HG03159 (cell line): Measurements from ENCODE around the gene POLR2H.

Experiments
- ATAC-seq: cut with Tn5 transposase; IDR thresholded peaks from one replicate; pipeline ENCODE4 v1.9.1; 2021; ENCODE audit warnings: mild to moderate bottlenecking, moderate library complexity; ENCODE audit not compliant: unreplicated experiment

The POLR2H gene

DNA sequence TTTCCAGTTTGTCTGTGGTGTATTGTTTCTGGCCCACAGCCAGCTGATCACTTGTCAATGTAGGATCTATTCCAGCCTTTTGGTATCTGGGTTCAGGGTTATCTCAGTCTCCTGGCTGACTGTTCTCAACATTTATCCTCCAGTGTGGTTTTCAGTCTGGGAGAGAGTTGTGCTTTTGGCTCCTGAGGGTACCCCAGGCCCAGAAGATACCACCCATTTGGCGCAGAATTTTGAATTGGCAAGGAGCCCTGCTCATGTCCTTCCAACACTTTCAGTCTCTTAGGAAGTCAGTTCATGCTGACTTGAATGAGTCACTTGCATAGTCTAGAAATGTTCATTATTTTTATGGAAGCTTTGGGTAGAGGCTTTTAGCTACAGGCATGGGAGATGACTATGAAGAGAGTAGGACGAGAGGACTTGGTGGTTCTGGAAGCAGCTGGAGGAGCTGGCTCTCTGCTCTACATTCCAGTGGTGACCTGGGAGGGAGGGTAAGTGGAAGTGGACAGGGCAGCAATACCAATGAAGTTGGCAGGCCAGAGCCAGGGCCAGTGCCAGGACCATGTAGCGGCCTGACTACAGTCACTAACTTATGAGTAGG is 7.2 kb downstream of the POLR2H start:
- no peak for ATAC-seq

DNA sequence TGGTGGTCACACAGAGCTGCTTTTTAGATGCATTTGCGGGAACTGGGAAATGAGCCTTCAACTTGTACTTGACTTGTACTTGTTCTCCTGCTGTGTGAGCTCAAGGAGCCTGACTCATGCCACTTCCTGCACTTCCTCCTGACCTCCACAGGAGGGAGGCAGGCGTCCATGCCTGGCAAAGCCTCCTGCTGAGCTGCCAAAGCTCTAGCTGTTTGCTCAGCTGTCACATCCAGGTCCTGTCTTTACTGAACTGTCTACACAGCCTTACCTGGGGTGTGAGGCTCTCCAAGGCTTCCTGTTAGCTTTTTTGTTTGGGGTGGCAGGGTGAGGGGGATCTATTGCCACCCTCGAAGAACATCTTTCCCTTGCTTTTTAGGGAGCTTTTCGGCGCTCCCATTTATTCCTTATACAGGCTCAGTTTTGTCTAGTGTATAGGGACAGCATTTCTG is 10.1 kb downstream of the POLR2H start:
- ATAC-seq: peak; percentile 83

DNA sequence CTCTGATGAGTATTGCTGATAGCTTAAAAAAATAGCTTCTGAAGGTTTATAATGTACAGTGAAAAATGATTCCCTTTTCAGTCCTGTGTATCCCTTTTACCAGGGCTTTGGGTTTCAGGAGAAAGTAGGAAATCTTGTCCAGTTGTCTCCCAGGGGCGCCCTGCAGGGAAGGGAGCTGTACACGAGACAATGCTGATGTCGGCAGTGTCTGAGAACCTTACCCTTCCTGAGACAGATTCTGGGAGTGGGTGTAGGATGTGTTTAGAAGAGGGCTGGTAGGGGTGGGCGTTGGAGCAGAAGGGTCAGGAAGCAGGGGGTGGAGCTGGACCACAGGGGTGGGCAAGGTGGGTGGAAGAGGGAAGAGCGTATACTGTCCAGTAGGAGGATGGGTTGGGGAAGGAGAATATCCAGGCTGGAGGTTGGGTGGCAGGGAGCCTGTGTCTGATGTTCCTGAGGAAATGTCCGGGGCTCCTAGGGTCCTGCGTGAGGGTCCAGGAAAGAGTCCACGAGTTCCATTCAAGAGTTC is 10.8 kb downstream of the POLR2H start:
- no peak for ATAC-seq

- ATAC-seq: no peak
Observed at GRCh38 chr3:184372911-184373310, 11.4 kb downstream of the POLR2H start.

DNA sequence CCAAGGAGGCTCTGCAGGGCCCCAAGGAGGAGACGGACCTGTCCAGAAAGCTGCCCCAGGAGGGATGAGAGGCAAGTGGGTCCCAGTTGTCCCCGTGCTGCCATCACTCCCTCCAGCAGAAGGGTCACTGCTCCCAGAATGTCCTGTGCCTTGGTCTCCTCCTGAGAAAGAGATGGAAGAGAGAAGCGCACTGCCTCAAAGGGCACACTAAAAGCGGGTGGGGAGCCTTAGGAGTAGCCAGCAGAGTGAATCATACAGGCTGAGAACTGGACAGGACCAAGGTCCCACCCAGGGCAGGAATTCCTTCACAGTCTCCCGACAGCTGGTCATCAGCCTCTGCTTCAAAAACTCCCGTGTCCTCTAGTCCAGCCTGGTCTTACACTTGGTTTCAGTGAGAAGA is 11.9 kb downstream of the POLR2H start:
- ATAC-seq: no peak

DNA sequence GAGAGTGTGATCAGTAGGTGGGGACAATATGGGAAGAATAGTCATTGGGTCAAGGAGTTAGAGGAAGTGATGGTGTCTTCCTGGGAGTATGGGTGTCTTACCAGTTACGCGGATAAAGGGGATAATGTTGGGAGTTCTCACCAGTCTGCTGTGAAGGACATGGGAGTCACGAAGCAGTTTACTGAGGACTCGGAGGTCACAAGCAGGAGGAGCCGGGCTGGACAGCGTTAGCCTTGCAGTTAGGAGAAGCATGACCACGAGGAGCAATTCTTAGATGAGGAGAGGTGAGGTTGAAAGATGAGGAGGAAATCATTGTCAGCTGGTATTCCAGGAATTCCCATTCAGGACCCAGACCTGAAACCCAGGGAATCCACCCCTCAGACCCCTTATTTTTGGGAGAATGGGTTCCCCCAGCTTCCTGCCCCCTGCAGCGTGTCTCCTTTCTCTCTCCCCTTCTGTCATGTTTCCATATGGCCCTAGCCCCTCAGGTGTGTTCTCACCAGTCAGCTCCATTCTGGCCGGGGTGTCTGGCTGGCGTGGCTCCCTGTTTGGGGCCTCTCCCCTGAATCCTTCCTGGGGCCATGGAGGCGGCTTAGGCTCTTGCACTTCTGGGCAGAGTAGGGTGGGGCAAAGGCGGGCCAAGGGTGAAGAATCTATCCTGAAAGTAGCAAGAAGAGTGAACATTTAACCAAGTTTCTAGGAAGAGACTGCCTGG is 14.4 kb downstream of the POLR2H start:
- no peak for ATAC-seq

DNA sequence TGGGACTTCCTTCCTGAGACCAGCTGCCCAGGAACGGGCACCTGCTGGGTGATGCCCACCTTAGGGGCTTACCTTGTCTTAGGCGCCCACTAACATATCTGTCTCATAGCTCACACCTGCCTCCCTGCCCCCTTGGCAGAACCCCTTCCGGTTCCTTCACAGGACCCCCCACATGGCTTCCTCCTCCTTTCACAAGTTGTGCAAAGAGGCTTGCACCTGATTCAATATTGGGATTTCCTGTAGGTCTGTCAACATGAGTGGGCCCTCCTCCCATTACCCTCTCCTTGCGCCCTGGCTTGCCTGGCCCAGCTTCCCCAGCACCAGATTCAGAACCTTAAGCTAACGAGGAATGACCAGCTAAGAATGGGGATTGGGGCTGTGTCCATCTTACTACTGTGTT is 15.9 kb downstream of the POLR2H start:
- ATAC-seq: no peak

DNA sequence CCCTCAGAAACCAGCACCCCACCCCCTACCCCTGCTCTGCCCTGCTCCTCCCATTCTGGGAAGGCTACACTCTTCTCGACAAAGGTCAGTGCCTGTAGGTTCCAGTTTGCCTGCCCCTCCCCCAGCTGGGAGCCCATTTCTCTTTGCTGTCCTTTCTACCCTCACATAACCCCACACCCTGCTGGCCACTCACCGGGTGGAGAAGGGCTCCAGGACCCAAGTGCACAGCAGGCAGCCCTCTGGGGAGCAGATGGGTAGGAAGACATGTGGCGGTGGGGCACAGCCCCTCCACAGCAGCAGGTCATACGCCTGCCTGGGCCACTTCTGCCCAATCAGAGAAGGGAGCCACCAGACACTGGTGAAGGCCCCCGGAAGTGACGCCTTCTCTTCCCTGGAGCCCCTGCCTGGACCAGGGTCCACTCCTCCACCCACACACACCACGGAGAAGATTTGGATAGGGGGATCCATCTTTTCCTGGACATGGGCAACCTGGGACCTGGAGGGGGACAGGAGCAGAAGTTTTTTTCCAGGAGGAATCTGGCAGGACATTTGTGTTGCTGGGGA is 16.5 kb downstream of the POLR2H start, which contains the start of gene THPO:
Gene THPO (minus strand): TSS at position 326 of the 564 bp plus-strand sequence. CDS start 1,948 bp downstream, outside the sequence.
- ATAC-seq: no peak

- ATAC-seq: no peak
Observed at GRCh38 chr3:184378651-184379357, 17.3 kb downstream of the POLR2H start.

DNA sequence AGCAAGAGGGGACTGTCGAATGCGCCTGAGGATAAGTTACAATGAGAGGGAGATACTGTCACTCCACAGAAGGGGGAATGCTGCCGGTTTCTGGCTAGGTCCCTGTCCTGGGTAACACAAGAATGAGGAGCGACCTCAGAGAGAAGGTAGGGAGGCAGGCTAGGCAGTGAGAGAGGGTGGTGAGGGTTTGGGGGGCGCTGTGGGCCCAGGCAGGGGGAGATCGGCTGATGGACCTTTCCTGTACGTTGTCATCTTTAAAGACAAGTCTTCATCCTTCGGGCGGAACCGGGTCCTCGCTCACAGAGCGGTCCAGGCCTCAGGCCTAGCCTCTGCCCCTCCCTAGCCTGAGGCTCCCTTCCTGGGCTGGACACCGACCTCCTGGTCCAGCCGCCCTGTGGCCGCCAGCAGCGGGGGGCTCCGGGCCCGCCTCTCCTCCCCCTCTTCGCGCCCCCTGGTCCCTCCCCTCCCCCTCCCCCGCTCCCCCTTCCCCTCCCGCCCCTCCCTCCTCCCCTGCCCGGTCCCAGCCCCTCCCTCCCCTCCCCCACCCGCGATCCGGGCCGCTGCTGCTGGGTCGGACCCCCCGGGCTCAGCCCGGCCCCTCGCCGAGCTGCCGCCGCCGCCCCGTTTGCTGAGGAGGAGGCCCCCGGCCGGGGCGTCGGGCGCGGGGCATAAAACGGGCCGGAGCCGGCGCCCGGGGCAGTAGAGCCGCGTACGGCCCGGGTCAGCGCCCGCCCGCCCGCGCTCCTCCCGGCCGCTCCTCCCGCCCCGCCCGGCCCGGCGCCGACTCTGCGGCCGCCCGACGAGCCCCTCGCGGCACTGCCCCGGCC is 18.1 kb downstream of the POLR2H start, which contains the start of gene CHRD:
Gene CHRD (plus strand): TSS at position 697 of the 827 bp plus-strand sequence. CDS start 265 bp downstream, outside the sequence.
- ATAC-seq: no peak

- ATAC-seq: no peak
Observed at GRCh38 chr3:184380185-184380626, 18.7 kb downstream of the POLR2H start.

DNA sequence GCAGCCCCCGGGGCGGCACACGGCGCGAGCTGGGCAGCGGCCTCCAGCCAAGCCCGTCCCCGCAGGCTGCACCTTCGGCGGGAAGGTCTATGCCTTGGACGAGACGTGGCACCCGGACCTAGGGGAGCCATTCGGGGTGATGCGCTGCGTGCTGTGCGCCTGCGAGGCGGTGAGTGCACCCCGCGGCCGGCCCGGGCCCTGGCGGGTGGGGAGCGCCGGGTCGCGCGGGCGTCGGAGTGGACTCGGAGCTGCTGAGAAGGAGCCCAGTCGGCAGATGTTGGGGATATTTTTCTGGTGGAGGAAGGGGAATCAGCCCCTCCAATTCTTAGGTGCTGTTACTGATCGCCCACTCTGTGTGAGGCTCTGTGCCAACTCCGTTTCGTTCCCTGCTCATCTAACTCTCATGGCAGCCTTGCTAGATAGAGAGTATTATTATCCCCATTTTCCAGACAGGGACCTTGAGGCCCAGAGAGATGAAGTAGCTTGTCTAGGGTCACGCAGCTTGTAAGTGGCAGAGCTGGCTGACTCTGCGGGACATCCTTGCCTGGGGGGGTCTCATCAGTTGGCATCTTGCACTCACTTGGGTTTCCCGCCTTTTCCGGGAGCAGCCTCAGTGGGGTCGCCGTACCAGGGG is 19.2 kb downstream of the POLR2H start:
- no peak for ATAC-seq

DNA sequence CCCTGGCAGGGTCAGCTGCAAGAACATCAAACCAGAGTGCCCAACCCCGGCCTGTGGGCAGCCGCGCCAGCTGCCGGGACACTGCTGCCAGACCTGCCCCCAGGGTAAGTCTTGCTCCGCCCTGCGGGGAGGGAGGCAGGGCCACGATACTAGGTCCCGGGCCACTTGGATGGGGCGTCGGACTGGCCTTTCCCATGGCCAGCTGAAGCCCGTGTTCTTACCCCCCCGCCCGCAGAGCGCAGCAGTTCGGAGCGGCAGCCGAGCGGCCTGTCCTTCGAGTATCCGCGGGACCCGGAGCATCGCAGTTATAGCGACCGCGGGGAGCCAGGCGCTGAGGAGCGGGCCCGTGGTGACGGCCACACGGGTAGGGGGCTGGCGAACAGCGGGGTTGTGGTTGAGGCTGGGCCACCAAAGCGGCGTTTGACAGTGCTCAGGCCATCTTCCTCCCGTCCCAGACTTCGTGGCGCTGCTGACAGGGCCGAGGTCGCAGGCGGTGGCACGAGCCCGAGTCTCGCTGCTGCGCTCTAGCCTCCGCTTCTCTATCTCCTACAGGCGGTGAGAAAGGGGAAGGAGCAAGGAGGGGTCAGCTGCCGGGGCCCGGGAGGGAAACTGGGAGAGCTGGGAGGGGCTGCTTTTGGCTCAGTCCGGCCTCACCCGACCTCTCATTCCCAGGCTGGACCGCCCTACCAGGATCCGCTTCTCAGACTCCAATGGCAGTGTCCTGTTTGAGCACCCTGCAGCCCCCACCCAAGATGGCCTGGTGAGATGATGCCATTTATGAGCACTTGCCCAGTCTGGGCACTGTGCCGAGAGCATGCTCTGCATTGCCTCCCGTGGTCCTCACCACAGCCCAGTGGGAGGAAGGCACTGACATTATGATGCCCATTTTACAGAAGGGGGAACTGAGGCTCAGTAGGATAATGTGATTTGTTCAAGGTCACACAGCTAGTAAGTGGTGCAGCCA is 20.0 kb downstream of the POLR2H start:
- ATAC-seq: no peak

DNA sequence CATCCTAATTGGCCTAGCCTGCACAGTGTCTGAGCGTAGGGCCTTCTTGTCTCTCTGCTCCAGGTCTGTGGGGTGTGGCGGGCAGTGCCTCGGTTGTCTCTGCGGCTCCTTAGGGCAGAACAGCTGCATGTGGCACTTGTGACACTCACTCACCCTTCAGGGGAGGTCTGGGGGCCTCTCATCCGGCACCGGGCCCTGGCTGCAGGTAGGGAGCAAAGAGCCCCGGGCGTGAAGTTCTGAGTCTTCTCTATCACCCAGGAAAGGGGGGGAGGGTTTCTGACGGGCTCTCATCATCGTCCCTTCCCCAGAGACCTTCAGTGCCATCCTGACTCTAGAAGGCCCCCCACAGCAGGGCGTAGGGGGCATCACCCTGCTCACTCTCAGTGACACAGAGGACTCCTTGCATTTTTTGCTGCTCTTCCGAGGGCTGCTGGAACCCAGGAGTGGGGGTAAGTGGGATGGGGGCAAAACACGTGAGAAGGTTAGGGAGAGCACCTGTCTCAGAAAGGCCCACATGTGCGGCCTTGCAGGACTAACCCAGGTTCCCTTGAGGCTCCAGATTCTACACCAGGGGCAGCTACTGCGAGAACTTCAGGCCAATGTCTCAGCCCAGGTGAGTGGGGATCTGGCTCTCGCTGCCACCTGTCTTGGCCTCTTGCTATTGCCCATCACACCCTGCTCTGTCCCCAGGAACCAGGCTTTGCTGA is 21.0 kb downstream of the POLR2H start:
- ATAC-seq: no peak

- ATAC-seq: no peak
Observed at GRCh38 chr3:184383033-184383740, 21.7 kb downstream of the POLR2H start.

DNA sequence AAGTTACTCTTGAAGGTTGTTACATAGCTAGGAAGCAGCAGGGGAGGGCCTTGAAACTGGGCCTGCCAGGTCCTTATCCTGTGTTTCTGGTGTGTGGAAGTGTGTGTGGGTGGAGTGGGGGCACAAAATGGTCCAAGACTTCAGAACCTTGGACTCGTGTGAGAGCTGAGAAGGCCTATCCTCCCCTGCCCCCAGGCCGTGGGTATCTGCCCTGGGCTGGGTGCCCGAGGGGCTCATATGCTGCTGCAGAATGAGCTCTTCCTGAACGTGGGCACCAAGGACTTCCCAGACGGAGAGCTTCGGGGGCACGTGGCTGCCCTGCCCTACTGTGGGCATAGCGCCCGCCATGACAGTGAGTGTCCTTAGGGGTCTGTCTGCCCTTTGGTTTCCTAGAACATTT is 22.8 kb downstream of the POLR2H start:
- ATAC-seq: no peak

- no peak for ATAC-seq
Observed at GRCh38 chr3:184384856-184385422, 23.4 kb downstream of the POLR2H start.
